Adrenal gland (tissue), 12 donors: ENCODE measurements around the gene FPR1. TPM values are rescaled to one million over a fixed set of nuclear protein-coding genes. Genes with fewer than 3 reads are reported as not detected.

Source experiments
- DNase-seq, 7 donors: peaks; one replicate each; pipeline ENCODE4 v3.0.0-alpha.2; 2019 to 2020
- H3K27ac ChIP-seq, 5 donors: fragments of 200-600 bp; sonication (generic) in 4 of 5; 1 replicate in 3 of 5; 2 replicates in 2 of 5; pipeline versions ENCODE4 v1.5.1 to v1.8.0; 2016 to 2020; ENCODE audit warnings: mild to moderate bottlenecking in 1 of 5
- H3K27me3 ChIP-seq: fragments of 200-600 bp; 2 replicates; pipeline ENCODE4 v1.8.0; 2021
- H3K36me3 ChIP-seq, 2 donors: fragments of 200-600 bp; replicated peaks in 1 of 2; 1 replicate in 1 of 2; 2 replicates in 1 of 2; pipeline versions ENCODE4 v1.5.1 to v1.8.0; 2018 to 2022
- H3K4me1 ChIP-seq, 2 donors: fragments of 200-600 bp; replicated peaks in 1 of 2; 1 replicate in 1 of 2; 2 replicates in 1 of 2; pipeline versions ENCODE4 v1.5.1 to v1.8.0; 2018 to 2021
- H3K4me3 ChIP-seq, 4 donors: fragments of 200-600 bp; sonication (generic) in 3 of 4; one replicate each; pipeline ENCODE4 v1.5.1; 2016 to 2018
- H3K9me3 ChIP-seq, 3 donors: fragments of 200-600 bp; sonication (generic) in 1 of 3; replicated peaks in 1 of 3; 1 replicate in 2 of 3; 2 replicates in 1 of 3; pipeline versions ENCODE4 v1.5.1 to v1.8.0; 2016 to 2021
- CTCF ChIP-seq, 6 experiments: fragments of 450-650 bp in 4 of 6; fragments of 200-600 bp in 2 of 6; sonication (generic) in 1 of 6; IDR thresholded peaks; 1 replicate in 5 of 6; 2 replicates in 1 of 6; pipeline versions ENCODE4 v1.5.1 to v1.8.0; 2016 to 2021; ENCODE audit warnings: antibody characterized with exemption in 6 of 6, mild to moderate bottlenecking in 2 of 6, moderate library complexity in 1 of 6
- POLR2A ChIP-seq, 2 donors: fragments of 450-650 bp; IDR thresholded peaks; one replicate each; pipeline ENCODE4 v1.6.1; 2017; ENCODE audit warnings: antibody characterized with exemption in 2 of 2, mild to moderate bottlenecking in 2 of 2, moderate library complexity in 1 of 2
- WGBS, 4 donors: extraction: QIAGEN DNeasy Blood & Tissue Kit in 2 of 4; methylation state at CpG; one replicate each; pipeline versions ENCODE4 v1.1.5 to v1.1.7; 2013 to 2017; 5-methylcytosine and 5-hydroxymethylcytosine counted together
- intact Hi-C, 2 donors: fragments of 100-400 bp; cut with DNase I; formaldehyde crosslinking; loops; one replicate each; pipeline versions ENCODE4 v1.14.1 to v1.15.0; 2022 to 2023
- polyA plus RNA-seq, 3 donors: library from polyadenylated mRNA; stranded (reverse); fragments of 200-250 nt in 2 of 3; fragments of 350-450 nt in 1 of 3; fragmentation: Illumina TruSeq in 1 of 3; extraction: RNeasy Lipid Tissue Mini Kit (QIAGEN cat#74804) in 1 of 3; gene quantifications; one replicate each; pipeline ENCODE4 v1.2.3, GENCODE V29; 2013 to 2014
- total RNA-seq, 9 donors: library from RNA; depleted of rRNA in 4 of 9; stranded (reverse); fragments of >200 nt in 4 of 9; fragments of 120-200 nt in 1 of 9; fragmentation: NEBNext Ultra II Directional in 1 of 9; extraction: Animal tissue kit (Norgen Biotek cat#: 25700) in 1 of 9; gene quantifications; one replicate each; pipeline versions ENCODE4 v1.1.0 to v1.2.4, GENCODE V29; 2013 to 2023
- donor health status: healthy with polysubstance abuse.
- donor health status: Bipolar disorder and iron deficiency.
- donor health status: DM: yes; HTN: yes; CAD: no.
- donor health status: DM: no; HTN: no; CAD: no.
- donor health status: DM: no; HTN: no; CAD: no.
- donor health status: DM: yes; HTN: yes; CAD: no.

The FPR1 gene
- total and polyA plus RNA-seq, 12 donors, result 0.83 to 31.1 (median 13.4) TPM

- Histone ChIP-seq H3K9me3 (no peaks in the 10 kb centered on the region), H3K27me3 (no peaks in the 10 kb centered on the region), H3K36me3 (no peaks in the 10 kb centered on the region), H3K27ac (no peak overlapping the region), H3K4me3 (no peak overlapping the region), H3K4me1 (peaks cover 0 to 13% of the 10 kb centered on the region in 2 donors)
- DNase-seq, result no peak
- intact Hi-C loops, result no loop called here
- WGBS, 4 donors, result 68 to 87% (median 79%) methylated on average over 2 of the region's 2 CpGs
- no peak for TF ChIP-seq CTCF (IDR thresholded peaks at IDR 0.05)
- no peak for TF ChIP-seq POLR2A (IDR thresholded peaks at IDR 0.05)
These were observed 36.4 kb upstream of the FPR1 start for GRCh38 chr19:51788029-51788428.

- peaks cover 0 to 13% of the 10 kb centered on the region in 2 donors for H3K4me1 ChIP-seq
- intact Hi-C loops, result no loop called here
- H3K9me3 ChIP-seq, result no peaks in the 10 kb centered on the region
- no peak for DNase-seq
- H3K4me3 ChIP-seq, result no peak overlapping the region
- H3K36me3 ChIP-seq, result no peaks in the 10 kb centered on the region
- TF ChIP-seq POLR2A (IDR thresholded peaks at IDR 0.05) (no peak), CTCF (IDR thresholded peaks at IDR 0.05) (no peak)
- H3K27me3 ChIP-seq, result no peaks in the 10 kb centered on the region
- 38 to 47% (median 40%) methylated on average over 6 of the region's 6 CpGs for WGBS, 4 donors
- H3K27ac ChIP-seq, result peak overlapping the region in 1 of 5 donors; percentile 63
These were observed 35.2 kb upstream of the FPR1 start for GRCh38 chr19:51786646-51787494.

- 53 to 72% (median 66%) methylated on average over 6 of the region's 6 CpGs for WGBS, 4 donors
- peak overlapping the region in 3 of 5 donors; percentile 13 to 76 (median 52) for H3K27ac ChIP-seq
These were observed 33.4 kb upstream of the FPR1 start for GRCh38 chr19:51784922-51785690.

More at GRCh38 chr19:51784922-51785690, 33.4 kb upstream of the FPR1 start:
- Histone ChIP-seq H3K36me3 (no peaks in the 10 kb centered on the region), H3K4me1 (peaks cover 0 to 13% of the 10 kb centered on the region in 2 donors), H3K27me3 (peaks cover 8% of the 10 kb centered on the region), H3K4me3 (no peak overlapping the region), H3K9me3 (no peaks in the 10 kb centered on the region)
- intact Hi-C loops, result no loop called here
- TF ChIP-seq POLR2A (IDR thresholded peaks at IDR 0.05) (no peak), CTCF (IDR thresholded peaks at IDR 0.05) (no peak)
- DNase-seq, result peak; percentile 35 to 79 (median 64)
